Neural crest cell (in vitro differentiated cells): ENCODE results near the gene ZPR1. TPM values are rescaled to one million over a fixed set of nuclear protein-coding genes. Genes with fewer than 3 reads are reported as not detected.

ENCODE experiments used
- DNase-seq: peaks from one replicate; pipeline ENCODE4 v3.0.0; 2021; ENCODE audit warnings: low read depth, mixed read lengths, low spot score
- H3K27ac Mint-ChIP-seq: one replicate; pipeline ENCODE4 v1.8.0; 2021; ENCODE audit warnings: mild to moderate bottlenecking, mixed read lengths; ENCODE audit not compliant: unreplicated experiment
- H3K27me3 Mint-ChIP-seq: 2 replicates; pipeline ENCODE4 v1.8.0; 2021; ENCODE audit warnings: low read depth, mild to moderate bottlenecking, mixed read lengths
- H3K36me3 Mint-ChIP-seq: 2 replicates; pipeline ENCODE4 v1.8.0; 2021; ENCODE audit warnings: low read depth, mild to moderate bottlenecking, mixed read lengths
- H3K4me1 Mint-ChIP-seq: 2 replicates; pipeline ENCODE4 v1.8.0; 2021; ENCODE audit warnings: mixed read lengths
- H3K4me3 Mint-ChIP-seq: one replicate; pipeline ENCODE4 v1.8.0; 2021; ENCODE audit warnings: mild to moderate bottlenecking, mixed read lengths
- H3K9me3 Mint-ChIP-seq: 2 replicates; pipeline ENCODE4 v1.8.0; 2021; ENCODE audit warnings: mixed read lengths
- total RNA-seq: library from RNA; stranded (reverse); gene quantifications from 2 replicates; pipeline ENCODE4 v1.2.1, GENCODE V29; 2021
- TF ChIP-seq, protein P1 (sequence below): fragments of 200-600 bp; sonication (generic); conservative IDR thresholded peaks from 2 replicates; pipeline ENCODE4 v1.5.0; 2021; ENCODE audit warnings: antibody characterized with exemption, mild to moderate bottlenecking

The ZPR1 gene
- total RNA-seq, 1 donor from 2014 or later = 44.5 TPM

DNA sequence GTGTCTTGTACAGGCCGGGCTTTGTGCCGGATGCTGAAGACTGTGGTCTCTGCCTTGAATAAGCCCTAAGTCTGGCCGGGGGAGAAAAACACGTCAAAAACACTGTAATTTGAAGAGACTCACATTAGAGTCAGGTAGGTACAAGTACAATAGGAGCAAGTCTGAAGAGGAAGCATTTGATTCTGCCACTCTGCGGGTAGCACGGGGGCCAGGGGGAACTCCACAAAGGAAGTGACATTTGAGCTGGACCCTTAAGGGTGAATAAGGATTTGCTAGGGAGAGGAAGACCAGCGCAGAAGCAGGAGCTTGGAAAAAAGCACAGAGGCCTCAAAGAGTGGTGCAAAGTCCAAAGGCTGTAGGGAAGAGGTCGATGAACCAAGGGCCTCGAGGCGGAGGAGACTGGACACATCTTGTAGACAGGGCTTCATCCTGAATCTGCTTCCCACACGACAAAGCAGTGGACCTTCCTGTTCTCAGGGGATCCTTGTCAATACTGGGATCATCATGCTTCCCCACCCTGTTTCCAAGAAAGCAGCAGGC, 53.8 kb downstream of the ZPR1 start:
- Mint-ChIP-seq H3K27me3 (peaks cover 2% of the 10 kb centered on the region), H3K27ac (peak overlapping the region; percentile 60), H3K36me3 (no peaks in the 10 kb centered on the region), H3K9me3 (no peaks in the 10 kb centered on the region), H3K4me1 (peaks cover 22% of the 10 kb centered on the region), H3K4me3 (no peak overlapping the region)
- TF ChIP-seq, protein P1, sequence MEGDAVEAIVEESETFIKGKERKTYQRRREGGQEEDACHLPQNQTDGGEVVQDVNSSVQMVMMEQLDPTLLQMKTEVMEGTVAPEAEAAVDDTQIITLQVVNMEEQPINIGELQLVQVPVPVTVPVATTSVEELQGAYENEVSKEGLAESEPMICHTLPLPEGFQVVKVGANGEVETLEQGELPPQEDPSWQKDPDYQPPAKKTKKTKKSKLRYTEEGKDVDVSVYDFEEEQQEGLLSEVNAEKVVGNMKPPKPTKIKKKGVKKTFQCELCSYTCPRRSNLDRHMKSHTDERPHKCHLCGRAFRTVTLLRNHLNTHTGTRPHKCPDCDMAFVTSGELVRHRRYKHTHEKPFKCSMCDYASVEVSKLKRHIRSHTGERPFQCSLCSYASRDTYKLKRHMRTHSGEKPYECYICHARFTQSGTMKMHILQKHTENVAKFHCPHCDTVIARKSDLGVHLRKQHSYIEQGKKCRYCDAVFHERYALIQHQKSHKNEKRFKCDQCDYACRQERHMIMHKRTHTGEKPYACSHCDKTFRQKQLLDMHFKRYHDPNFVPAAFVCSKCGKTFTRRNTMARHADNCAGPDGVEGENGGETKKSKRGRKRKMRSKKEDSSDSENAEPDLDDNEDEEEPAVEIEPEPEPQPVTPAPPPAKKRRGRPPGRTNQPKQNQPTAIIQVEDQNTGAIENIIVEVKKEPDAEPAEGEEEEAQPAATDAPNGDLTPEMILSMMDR = no peak
- no peak for DNase-seq

DNA sequence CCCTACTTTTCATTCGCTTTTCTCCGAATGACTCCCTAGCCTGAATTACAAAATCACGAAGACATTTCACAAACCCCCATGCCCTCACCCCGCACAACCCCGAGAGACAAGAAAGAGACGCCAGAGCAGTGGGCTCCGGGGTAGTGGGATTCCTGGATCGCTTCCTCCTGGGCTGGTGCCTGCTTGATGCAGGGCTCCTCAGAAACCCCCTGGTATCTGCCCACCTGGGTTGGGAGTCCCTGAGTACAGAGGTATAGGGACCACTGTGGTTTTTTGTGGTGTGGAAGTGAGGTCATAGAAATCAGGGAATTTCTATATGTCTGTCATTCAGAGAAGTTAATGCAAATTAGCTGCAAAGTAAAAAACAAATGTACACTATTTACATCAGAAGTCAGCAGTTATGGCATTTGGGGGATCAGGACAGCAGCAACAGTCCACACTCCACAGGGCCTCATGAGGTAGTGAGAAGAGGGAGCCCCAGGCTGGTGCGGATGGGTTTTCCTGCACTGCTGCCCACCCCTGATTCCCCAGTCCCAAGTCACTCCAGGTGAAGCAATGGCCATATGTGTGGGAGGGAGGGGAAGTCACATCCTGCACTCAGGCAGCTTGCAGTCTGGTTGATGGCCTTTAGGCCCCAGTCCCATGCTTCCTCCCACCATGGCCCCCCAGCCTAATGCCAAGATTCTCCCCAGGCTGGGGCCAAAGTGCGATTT, 54.6 kb downstream of the ZPR1 start:
- H3K27me3 Mint-ChIP-seq = peaks cover 2% of the 10 kb centered on the region
- TF ChIP-seq, protein P1 = no peak
- H3K27ac Mint-ChIP-seq = no peak overlapping the region
- DNase-seq = no peak
- no peak overlapping the region for H3K4me3 Mint-ChIP-seq
- no peaks in the 10 kb centered on the region for H3K9me3 Mint-ChIP-seq
- H3K4me1 Mint-ChIP-seq = peaks cover 22% of the 10 kb centered on the region
- H3K36me3 Mint-ChIP-seq = no peaks in the 10 kb centered on the region

DNA sequence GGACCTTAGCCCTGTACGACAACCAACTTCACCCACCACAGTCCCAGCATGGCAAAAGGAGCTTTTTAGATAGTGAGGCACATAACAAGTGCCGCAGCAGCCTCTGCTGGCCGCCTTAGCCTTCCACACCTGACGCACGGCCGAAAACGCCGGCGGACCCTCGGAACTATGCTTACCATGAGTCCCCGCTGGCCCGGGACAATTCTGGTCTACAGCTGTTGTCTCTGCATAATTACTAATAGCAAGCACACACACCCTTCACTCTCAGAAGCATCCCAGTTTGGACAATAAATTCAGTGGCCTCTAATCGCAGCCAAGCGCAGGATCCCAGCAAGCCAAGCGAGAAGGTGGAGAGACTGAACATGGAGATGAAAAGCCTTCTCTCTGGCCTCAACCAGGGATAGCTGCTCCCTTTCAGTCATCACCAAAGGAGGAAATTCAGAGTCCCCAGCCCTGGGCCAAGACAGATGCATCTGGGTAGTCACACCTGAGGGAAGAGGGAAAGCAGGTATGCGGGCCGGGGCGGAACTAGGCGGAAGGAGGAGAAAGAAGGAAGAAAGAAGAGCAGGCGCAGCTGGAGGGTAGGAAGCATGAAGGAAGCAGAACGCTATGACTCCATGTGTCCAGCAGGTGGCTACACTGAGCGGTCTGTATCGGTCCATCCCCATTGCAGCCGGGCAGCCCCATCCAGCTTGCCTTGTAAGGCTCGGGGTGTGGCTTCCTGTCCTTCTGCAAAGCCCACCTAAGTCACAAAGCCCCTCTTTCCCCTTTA, 55.4 kb downstream of the ZPR1 start:
- Mint-ChIP-seq H3K4me3 (no peak overlapping the region), H3K9me3 (no peaks in the 10 kb centered on the region), H3K36me3 (no peaks in the 10 kb centered on the region), H3K27me3 (peaks cover 2% of the 10 kb centered on the region), H3K4me1 (peaks cover 22% of the 10 kb centered on the region), H3K27ac (no peak overlapping the region)
- TF ChIP-seq, protein P1 = peak; percentile 80
- DNase-seq = peak; percentile 70

DNA sequence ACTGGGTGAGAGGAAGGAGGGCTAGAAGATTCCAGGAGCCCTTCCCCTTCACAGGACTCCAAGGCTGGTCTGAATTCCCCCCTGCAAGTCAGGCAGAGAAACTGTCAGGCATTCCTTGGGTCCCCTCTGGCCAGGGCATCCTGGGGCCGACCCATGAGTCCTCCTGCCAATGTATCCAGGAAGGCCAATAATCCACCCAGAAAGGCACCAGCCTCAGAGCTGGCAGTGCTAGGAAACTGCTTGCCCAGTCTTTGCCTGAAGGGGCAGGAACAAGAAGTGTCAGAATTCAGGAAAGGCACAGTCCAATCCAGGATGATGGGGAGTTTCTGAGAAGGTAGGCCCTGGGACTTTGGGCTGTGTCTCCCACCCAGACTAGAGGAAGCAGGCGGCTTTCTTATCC, 56.0 kb downstream of the ZPR1 start:
- no peak overlapping the region for H3K4me3 Mint-ChIP-seq
- no peak overlapping the region for H3K27ac Mint-ChIP-seq
- DNase-seq = no peak
- TF ChIP-seq, protein P1 = no peak
- H3K9me3 Mint-ChIP-seq = no peaks in the 10 kb centered on the region
- peaks cover 2% of the 10 kb centered on the region for H3K27me3 Mint-ChIP-seq
- H3K36me3 Mint-ChIP-seq = no peaks in the 10 kb centered on the region
- peaks cover 22% of the 10 kb centered on the region for H3K4me1 Mint-ChIP-seq

DNA sequence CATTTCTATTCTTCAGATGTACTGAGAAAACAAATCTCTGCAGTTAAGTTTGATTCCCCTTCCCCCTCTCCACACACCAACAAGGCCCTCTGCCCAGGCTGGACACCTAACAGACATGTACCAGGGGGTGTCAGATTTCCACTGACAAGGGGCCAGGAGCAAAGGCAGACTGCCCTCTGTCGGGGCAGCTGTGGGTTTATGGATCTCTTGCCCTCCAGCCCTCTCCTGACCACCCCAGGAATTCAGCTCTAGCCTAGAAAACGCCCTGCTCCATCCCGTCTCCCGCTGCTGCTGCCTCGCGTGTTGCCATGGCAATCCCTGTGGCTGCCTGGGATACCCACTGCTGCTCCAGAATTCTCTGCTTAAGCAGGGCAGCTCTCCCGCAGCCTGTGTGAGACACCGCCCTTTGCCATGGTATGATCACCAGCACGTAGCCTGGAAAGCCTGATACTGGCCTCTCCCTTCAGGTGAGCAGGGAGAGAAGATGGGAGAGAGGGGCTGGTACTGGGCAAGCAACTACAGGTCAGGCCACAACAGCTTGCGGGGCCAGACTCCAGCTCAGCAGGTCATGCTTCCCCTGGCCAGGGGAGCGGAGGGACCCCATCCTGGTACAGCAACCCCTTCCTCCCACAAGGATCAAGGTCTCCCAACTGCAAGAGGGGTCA, 56.6 kb downstream of the ZPR1 start:
- H3K4me3 Mint-ChIP-seq = no peak overlapping the region
- H3K27me3 Mint-ChIP-seq = peaks cover 2% of the 10 kb centered on the region
- H3K36me3 Mint-ChIP-seq = no peaks in the 10 kb centered on the region
- TF ChIP-seq, protein P1 = no peak
- no peaks in the 10 kb centered on the region for H3K9me3 Mint-ChIP-seq
- H3K27ac Mint-ChIP-seq = no peak overlapping the region
- peak; percentile 48 for DNase-seq
- peaks cover 22% of the 10 kb centered on the region for H3K4me1 Mint-ChIP-seq
